KG1 (cell line): ENCODE data around the gene ALKBH2.

Source experiments
- DNase-seq: peaks from one replicate; lab custom pipeline; 2025; lab: John Stamatoyannopoulos, UW

Gene ALKBH2

GRCh38 chr12:109113661-109114321, 20.5 kb upstream of the ALKBH2 start:
- DNase-seq: no peak

- no peak for DNase-seq
Observed at GRCh38 chr12:109112720-109113465, 19.6 kb upstream of the ALKBH2 start.

GRCh38 chr12:109110988-109111495, 17.8 kb upstream of the ALKBH2 start:
- no peak for DNase-seq

GRCh38 chr12:109109746-109110350, 16.6 kb upstream of the ALKBH2 start:
- no peak for DNase-seq

GRCh38 chr12:109105176-109105575, 11.9 kb upstream of the ALKBH2 start:
- no peak for DNase-seq

GRCh38 chr12:109102491-109102890, 9.2 kb upstream of the ALKBH2 start:
- no peak for DNase-seq

- no peak for DNase-seq
Observed at GRCh38 chr12:109100741-109101140, 7.5 kb upstream of the ALKBH2 start.

GRCh38 chr12:109099431-109100020, 6.3 kb upstream of the ALKBH2 start:
- DNase-seq: no peak

- no peak for DNase-seq
Observed at GRCh38 chr12:109098651-109099050, 5.4 kb upstream of the ALKBH2 start.

- no peak for DNase-seq
Observed at GRCh38 chr12:109098183-109098604, 4.9 kb upstream of the ALKBH2 start.

GRCh38 chr12:109097435-109098182, 4.3 kb upstream of the ALKBH2 start, which contains the start of gene UNG:
UNG (plus strand) TSS chr12:109097597; CDS start chr12:109097680, 83 bp downstream.
- peak; percentile 94 for DNase-seq

- DNase-seq: no peak
Observed at GRCh38 chr12:109097140-109097434, 3.8 kb upstream of the ALKBH2 start.

- DNase-seq: no peak
Observed at GRCh38 chr12:109092497-109093021, 713 bp downstream of the ALKBH2 start.

GRCh38 chr12:109089683-109090082, 3.6 kb downstream of the ALKBH2 start:
- no peak for DNase-seq

GRCh38 chr12:109088818-109089217, 4.5 kb downstream of the ALKBH2 start:
- no peak for DNase-seq

- no peak for DNase-seq
Observed at GRCh38 chr12:109087250-109087649, 6.0 kb downstream of the ALKBH2 start.

- no peak for DNase-seq
Observed at GRCh38 chr12:109085590-109085989, 7.7 kb downstream of the ALKBH2 start.

- DNase-seq: no peak
Observed at GRCh38 chr12:109084425-109084824, 8.8 kb downstream of the ALKBH2 start.

GRCh38 chr12:109082751-109083150, 10.5 kb downstream of the ALKBH2 start:
- no peak for DNase-seq

GRCh38 chr12:109074866-109075265, 18.4 kb downstream of the ALKBH2 start:
- DNase-seq: no peak
